Breast epithelium (tissue), 3 donors: ENCODE results near the gene ZNF737. TPM values are rescaled to one million over a fixed set of nuclear protein-coding genes. Genes with fewer than 3 reads are reported as not detected.

Source experiments
- total RNA-seq, 3 donors: library from RNA; depleted of rRNA; stranded (reverse); fragments of >200 nt; gene quantifications; one replicate each; pipeline ENCODE4 v1.1.0, GENCODE V29; 2016

The ZNF737 gene
- total RNA-seq, 3 donors from 2014 or later, result 7.5 to 64.1 (median 42.9) TPM

Other genes with a start within 250 kb of the ZNF737 start
- gene ZNF626, start 95.8 kb upstream of the ZNF737 start, total RNA-seq, result 10 to 100 TPM; 14.7 to 40.0 (median 21.0) TPM
- 10 to 100 TPM in 2 of 3 donors, 1 to 10 TPM in 1; 4.2 to 17.3 (median 15.4) TPM for gene ZNF66, start 210.5 kb upstream of the ZNF737 start, total RNA-seq